H4 (cell line): Measurements from ENCODE around the gene DDX39A. TPM values are rescaled to one million over a fixed set of nuclear protein-coding genes. Genes with fewer than 3 reads are reported as not detected.
"Not testable (repeated sequence)": the region's sequence is repeated elsewhere in the genome, so short reads cannot be mapped to it uniquely, and the experiment has no call there.

ENCODE experiments used
- DNase-seq: peaks from one replicate; pipeline ENCODE4 v3.0.0-alpha.2; 2015; ENCODE audit warnings: low spot score
- total RNA-seq: library from RNA; depleted of rRNA; stranded (reverse); fragments of >200 nt; shearing (Covaris generic); gene quantifications from 2 replicates; pipeline ENCODE4 v1.2.3, GENCODE V29; 2014; rRNA removed

Gene DDX39A
- total RNA-seq: 162 and 211 TPM in 2 replicates

GRCh38 chr19:14419106-14419813 lies at the start of gene DDX39A:
TSS of gene DDX39A (minus strand) at chr19:14419341. CDS start at chr19:14413220, 6,121 bp downstream.
- DNase-seq: peak; percentile 100

GRCh38 chr19:14467816-14468215 lies 48.7 kb upstream of the DDX39A start:
- DNase-seq: peak; percentile 6

- DNase-seq: no peak
Measured at GRCh38 chr19:14467391-14467790, 48.2 kb upstream of the DDX39A start.

DNA sequence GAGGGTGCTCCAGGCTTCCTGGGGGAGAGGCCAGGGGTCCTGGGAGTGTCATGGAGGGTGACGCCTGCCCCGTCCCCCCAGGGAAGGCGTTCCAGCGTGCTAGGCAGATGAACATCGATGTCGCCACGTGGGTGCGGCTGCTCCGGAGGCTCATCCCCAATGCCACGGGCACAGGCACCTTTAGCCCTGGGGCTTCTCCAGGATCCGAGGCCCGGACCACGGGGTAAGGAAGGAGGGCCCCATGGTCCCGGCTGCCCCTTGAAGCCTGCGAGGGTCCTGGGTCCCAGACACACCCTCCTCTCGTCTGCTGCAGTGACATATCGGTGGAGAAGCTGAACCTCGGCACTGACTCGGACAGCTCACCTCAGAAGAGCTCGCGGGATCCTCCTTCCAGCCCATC lies 44.6 kb upstream of the DDX39A start:
- no peak for DNase-seq

GRCh38 chr19:14462401-14462800 lies 43.3 kb upstream of the DDX39A start:
- DNase-seq: not testable (repeated sequence)

GRCh38 chr19:14460935-14461334 lies 41.8 kb upstream of the DDX39A start:
- DNase-seq: no peak

DNA sequence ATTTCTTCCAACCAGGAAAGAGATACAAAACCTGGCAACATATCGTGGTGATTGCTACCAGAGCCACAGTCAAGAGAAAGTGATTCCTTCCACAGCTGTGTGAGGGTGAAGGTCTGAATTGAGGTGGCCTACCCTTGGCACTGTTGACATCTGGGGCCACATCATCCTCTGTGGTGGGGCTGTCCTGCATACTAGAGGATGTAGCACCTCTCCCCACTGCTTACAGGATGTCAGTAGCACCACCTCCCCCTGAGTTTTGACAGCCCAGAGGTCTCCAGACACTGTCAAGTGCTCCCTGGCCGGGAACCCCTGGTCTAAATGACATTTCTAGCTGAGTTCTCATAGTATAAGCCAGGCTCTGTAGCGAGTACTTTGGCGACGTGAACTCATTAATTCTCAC lies 40.6 kb upstream of the DDX39A start:
- no peak for DNase-seq

DNA sequence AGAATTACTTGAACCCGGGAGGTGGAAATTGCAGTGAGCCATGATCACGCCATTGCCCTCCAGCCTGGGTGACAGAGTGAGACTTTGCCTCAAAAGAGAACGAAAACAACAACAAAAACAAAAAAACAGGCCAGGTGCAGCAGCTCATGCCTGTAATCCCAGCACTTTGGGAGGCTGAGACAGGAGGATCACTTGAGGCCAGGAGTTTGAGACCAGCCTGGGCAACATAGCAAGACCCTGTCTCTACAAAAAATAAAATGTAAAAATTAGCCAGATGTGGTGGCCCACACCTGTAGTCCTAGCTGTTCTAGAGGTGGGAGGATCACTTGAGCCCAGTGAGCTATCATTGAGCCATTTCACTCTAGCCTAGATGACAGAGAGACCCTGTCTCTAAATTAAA lies 33.2 kb upstream of the DDX39A start:
- not testable (repeated sequence) for DNase-seq

GRCh38 chr19:14450876-14451275 lies 31.7 kb upstream of the DDX39A start:
- no peak for DNase-seq

- no peak for DNase-seq
Measured at GRCh38 chr19:14450168-14450874, 31.2 kb upstream of the DDX39A start.

DNA sequence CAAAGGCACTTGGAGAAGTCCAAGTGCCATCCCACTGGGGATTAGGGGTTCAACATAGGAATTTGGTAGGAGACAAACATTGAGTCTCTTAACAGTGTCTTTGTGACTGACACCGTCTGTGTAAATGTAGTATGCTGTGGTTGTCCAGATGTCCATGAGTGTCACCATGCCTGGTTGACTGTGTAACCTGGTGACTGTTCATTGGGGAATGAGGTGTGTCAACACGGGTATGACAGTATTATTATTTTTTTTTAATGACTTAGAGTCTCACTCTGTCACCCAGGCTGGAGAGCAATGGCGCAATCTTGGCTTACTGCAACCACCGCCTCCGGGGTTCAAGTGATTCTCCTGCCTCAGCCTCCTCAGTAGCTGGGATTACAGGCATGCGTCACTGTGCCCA lies 30.2 kb upstream of the DDX39A start:
- no peak for DNase-seq

DNA sequence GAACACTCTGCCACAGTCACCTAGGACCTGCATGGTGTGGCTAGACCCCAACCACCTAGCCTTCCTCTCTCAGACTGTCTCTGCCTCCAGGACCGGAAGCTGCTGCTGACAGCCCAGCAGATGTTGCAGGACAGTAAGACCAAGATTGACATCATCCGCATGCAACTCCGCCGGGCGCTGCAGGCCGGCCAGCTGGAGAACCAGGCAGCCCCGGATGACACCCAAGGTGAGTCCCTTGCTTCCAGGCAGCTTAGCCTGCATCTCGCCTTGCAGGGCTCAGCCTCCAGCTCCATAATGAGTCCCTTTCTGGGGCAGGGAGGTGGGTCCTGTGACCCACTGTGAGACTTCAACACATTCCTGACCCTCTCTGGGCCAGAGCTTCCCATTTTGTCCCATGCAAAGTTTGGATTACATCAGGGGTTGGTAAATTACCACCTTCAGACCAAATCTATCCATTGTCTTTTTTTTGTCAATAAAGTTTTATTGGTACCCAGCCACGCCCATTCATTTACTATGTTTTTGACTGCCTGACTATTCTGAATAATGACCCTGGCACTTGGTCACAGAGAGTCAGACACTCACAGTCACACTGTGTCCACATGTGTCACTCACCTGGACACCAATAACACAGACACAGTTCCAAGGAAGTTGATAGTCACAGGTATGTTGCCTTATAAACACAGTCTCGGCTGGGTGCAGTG lies 27.3 kb upstream of the DDX39A start:
- no peak for DNase-seq

DNA sequence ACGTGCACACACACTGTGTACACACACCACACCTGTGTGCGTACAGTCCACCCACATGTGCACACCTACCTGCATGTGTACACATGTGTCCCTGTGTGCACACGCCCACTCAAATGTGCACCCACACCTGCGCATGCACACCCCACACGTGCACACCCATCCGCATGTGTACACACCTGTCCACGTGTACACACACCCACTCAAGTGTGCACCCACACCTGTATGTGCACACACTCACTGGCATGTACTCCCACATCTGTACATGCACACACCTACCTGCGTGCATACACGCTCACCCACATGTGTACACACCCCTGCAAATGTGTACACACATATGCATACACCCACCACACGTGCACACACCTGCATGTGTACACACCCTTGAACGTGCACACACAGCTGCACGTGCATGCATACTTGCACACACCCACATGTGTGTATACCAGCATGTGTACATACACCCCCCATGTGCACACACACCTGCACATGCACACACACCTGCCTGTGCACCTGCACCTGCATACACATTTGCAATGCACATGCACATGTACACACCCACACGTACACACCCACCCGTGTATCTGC lies 24.6 kb upstream of the DDX39A start:
- DNase-seq: no peak

- DNase-seq: no peak
Measured at GRCh38 chr19:14442891-14443631, 23.9 kb upstream of the DDX39A start.

- DNase-seq: no peak
Measured at GRCh38 chr19:14441041-14441938, 22.1 kb upstream of the DDX39A start.

- no peak for DNase-seq
Measured at GRCh38 chr19:14440049-14440448, 20.9 kb upstream of the DDX39A start.

DNA sequence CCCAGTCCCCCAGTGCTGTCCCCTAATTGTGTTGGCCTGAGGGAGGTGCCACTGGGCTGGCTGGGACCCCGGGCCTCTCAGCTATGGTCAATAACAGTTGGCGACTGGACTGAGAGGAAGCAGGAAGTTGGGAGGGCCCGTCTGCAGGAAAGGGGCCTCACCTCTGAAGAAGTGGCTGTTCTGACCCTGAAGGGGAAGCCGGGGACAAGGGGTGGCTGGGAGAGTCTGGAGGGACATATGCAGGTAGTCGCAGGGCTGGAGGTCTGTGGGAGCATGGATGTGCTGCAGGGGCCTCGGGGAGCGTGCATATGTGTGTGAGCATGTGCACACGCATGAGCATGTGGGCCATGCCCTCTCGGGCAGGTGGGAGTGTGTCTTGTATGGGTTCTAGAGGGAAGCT lies 19.9 kb upstream of the DDX39A start:
- DNase-seq: no peak

DNA sequence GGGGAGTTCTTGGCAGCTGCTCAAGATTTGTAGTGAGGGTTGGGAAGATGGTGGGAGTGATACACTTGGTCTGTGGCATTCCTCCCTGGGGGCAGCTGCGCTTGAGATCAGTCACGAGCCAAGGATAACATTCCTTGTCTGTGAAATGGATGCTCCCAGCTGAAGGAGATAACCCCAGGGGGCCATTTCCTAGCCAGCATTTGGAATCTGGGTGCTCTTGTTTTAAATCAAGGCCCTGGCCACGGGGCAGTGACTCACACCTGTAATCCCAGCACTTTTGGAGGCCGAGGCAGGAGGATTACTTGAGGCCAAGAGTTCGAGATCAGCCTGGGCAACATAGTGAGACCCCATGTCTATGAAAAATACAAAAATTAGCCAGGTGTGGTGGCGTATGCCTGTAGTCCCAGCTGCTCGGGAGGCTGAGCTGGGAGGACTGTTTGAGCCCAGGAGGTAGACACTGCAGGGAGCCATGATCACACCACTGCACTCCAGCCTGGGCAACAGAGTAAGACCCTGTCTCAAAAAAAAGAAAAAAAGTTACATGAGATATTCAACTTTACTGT lies 18.5 kb upstream of the DDX39A start:
- no peak for DNase-seq

GRCh38 chr19:14435320-14436050 lies 16.3 kb upstream of the DDX39A start:
- no peak for DNase-seq
